Measurements from ENCODE around the gene ALKBH6.

GRCh38 chr19:35975608-35976214, 38.3 kb downstream of the ALKBH6 start:
- TF ChIP-seq, protein P1, sequence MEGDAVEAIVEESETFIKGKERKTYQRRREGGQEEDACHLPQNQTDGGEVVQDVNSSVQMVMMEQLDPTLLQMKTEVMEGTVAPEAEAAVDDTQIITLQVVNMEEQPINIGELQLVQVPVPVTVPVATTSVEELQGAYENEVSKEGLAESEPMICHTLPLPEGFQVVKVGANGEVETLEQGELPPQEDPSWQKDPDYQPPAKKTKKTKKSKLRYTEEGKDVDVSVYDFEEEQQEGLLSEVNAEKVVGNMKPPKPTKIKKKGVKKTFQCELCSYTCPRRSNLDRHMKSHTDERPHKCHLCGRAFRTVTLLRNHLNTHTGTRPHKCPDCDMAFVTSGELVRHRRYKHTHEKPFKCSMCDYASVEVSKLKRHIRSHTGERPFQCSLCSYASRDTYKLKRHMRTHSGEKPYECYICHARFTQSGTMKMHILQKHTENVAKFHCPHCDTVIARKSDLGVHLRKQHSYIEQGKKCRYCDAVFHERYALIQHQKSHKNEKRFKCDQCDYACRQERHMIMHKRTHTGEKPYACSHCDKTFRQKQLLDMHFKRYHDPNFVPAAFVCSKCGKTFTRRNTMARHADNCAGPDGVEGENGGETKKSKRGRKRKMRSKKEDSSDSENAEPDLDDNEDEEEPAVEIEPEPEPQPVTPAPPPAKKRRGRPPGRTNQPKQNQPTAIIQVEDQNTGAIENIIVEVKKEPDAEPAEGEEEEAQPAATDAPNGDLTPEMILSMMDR (IDR thresholded peaks at IDR 0.05; ENCODE audit: low read length), result no peak
- TF ChIP-seq EZH2 (IDR thresholded peaks at IDR 0.05; ENCODE audit: borderline replicate concordance, low read length), result no peak

Data from OCI-LY1 (cell line).